HepG2 (cell line): ENCODE measurements around the gene LGALS1. TPM values are rescaled to one million over a fixed set of nuclear protein-coding genes. Genes with fewer than 3 reads are reported as not detected.

Experiments used
- AGO2 ChIP-seq: fragments of 200-400 bp; formaldehyde crosslinking; optimal IDR thresholded peaks from 2 replicates; pipeline ENCODE3; 2017; ENCODE audit warnings: mild to moderate bottlenecking, low read depth, low read length, moderate library complexity
- ATF7 ChIP-seq, 2 experiments: fragments of 450-650 bp in 1 of 2; sonication (generic) in 1 of 2; formaldehyde crosslinking in 1 of 2; IDR thresholded peaks; 2 replicates each; pipeline versions ENCODE4 v1.4.0 to v1.6.1; 2016 to 2020; ENCODE audit warnings: antibody characterized with exemption in 1 of 2, mild to moderate bottlenecking in 1 of 2, missing genetic modification reagents in 1 of 2
- BORCS8-MEF2B ChIP-seq: sonication (generic); formaldehyde crosslinking; IDR thresholded peaks from 2 replicates; pipeline ENCODE4 v1.8.0; 2022; ENCODE audit warnings: mild to moderate bottlenecking, missing genetic modification reagents
- CTCF ChIP-seq: sonication (generic); formaldehyde crosslinking; IDR thresholded peaks from 2 replicates; pipeline ENCODE4 v1.5.0; 2020; ENCODE audit warnings: mild to moderate bottlenecking, missing genetic modification reagents, moderate library complexity
- FOXK1 ChIP-seq: sonication (generic); formaldehyde crosslinking; IDR thresholded peaks from 2 replicates; pipeline ENCODE4 v1.4.0; 2020; ENCODE audit warnings: low read depth, missing genetic modification reagents, borderline replicate concordance
- GPN1 ChIP-seq: sonication (generic); formaldehyde crosslinking; IDR thresholded peaks from 2 replicates; pipeline ENCODE4 v1.5.1; 2020; ENCODE audit warnings: missing genetic modification reagents, borderline replicate concordance
- HIVEP1 ChIP-seq: sonication (generic); formaldehyde crosslinking; IDR thresholded peaks from 2 replicates; pipeline ENCODE4 v1.4.0; 2020; ENCODE audit warnings: mild to moderate bottlenecking, missing genetic modification reagents
- MAZ ChIP-seq, 2 experiments: sonication (generic) in 1 of 2; formaldehyde crosslinking in 1 of 2; IDR thresholded peaks; 2 replicates each; pipeline versions ENCODE4 v1.5.0 to v1.6.1; 2012 to 2020; ENCODE audit warnings: low read depth in 2 of 2, mild to moderate bottlenecking in 2 of 2, borderline replicate concordance in 1 of 2, improper control_type of control experiment in 1 of 2, low read length in 1 of 2, missing genetic modification reagents in 1 of 2, moderate library complexity in 1 of 2
- NFYC ChIP-seq: IDR thresholded peaks from 2 replicates; pipeline ENCODE4 v1.6.1; 2016; ENCODE audit warnings: missing genetic modification reagents, missing compliant biosample characterization
- PHF20 ChIP-seq: sonication (generic); formaldehyde crosslinking; IDR thresholded peaks from 2 replicates; pipeline ENCODE4 v1.5.0; 2020; ENCODE audit warnings: mild to moderate bottlenecking, missing genetic modification reagents
- RBFOX2 ChIP-seq: fragments of 200-400 bp; formaldehyde crosslinking; IDR thresholded peaks from 2 replicates; pipeline ENCODE4 v1.6.1; 2017; ENCODE audit warnings: low read depth, mild to moderate bottlenecking, low read length
- RBM22 ChIP-seq: fragments of 200-400 bp; formaldehyde crosslinking; optimal IDR thresholded peaks from 2 replicates; pipeline ENCODE3; 2017; ENCODE audit warnings: mild to moderate bottlenecking, low read length, moderate library complexity
- SNAPC2 ChIP-seq: sonication (generic); formaldehyde crosslinking; IDR thresholded peaks from 2 replicates; pipeline ENCODE4 v1.8.1; 2022; ENCODE audit warnings: mild to moderate bottlenecking, missing genetic modification reagents
- SP1 ChIP-seq, 2 experiments: fragments of 450-650 bp in 1 of 2; sonication (generic) in 1 of 2; formaldehyde crosslinking in 1 of 2; IDR thresholded peaks; 2 replicates each; pipeline versions ENCODE4 v1.4.0 to v1.6.1; 2016 to 2020; ENCODE audit warnings: missing genetic modification reagents in 1 of 2
- STAG1 ChIP-seq: sonication (generic); formaldehyde crosslinking; IDR thresholded peaks from 2 replicates; pipeline ENCODE4 v1.4.0; 2020; ENCODE audit warnings: missing genetic modification reagents
- ZKSCAN5 ChIP-seq: sonication (generic); formaldehyde crosslinking; IDR thresholded peaks from 2 replicates; pipeline ENCODE4 v1.5.1; 2020; ENCODE audit warnings: mild to moderate bottlenecking, missing genetic modification reagents
- ZNF143 ChIP-seq: sonication (generic); formaldehyde crosslinking; IDR thresholded peaks from 2 replicates; pipeline ENCODE4 v1.4.0; 2020; ENCODE audit warnings: missing genetic modification reagents
- ZNF589 ChIP-seq: sonication (generic); formaldehyde crosslinking; conservative IDR thresholded peaks from 2 replicates; pipeline ENCODE4 v1.8.0; 2022; ENCODE audit warnings: mild to moderate bottlenecking, moderate library complexity, missing genetic modification reagents
- ZNF720 ChIP-seq: sonication (generic); formaldehyde crosslinking; IDR thresholded peaks from 2 replicates; pipeline ENCODE4 v1.4.0; 2020; ENCODE audit warnings: missing genetic modification reagents
- ZNF768 ChIP-seq: sonication (generic); formaldehyde crosslinking; IDR thresholded peaks from 2 replicates; pipeline ENCODE4 v1.4.0; 2020; ENCODE audit warnings: missing genetic modification reagents
- ZNF782 ChIP-seq: sonication (generic); formaldehyde crosslinking; IDR thresholded peaks from 2 replicates; pipeline ENCODE4 v1.4.0; 2020; ENCODE audit warnings: missing genetic modification reagents, mild to moderate bottlenecking, borderline replicate concordance
- ZSCAN12 ChIP-seq: sonication (generic); formaldehyde crosslinking; IDR thresholded peaks from 2 replicates; pipeline ENCODE4 v1.9.0; 2021; ENCODE audit warnings: mild to moderate bottlenecking, missing genetic modification reagents
- polyA plus RNA-seq, 8 experiments: library from polyadenylated mRNA; depleted of rRNA in 3 of 8; stranded (reverse) in 7 of 8; unstranded in 1 of 8; fragments of >200 nt; fragmentation: Illumina TruSeq in 4 of 8; extraction: Trizol in 4 of 8; gene quantifications; 2 replicates each; pipeline versions ENCODE4 v1.2.1 to v1.2.3, GENCODE V29; 2011 to 2016; ENCODE audit warnings: low read depth in 4 of 8, missing spikeins in 1 of 8, mixed read lengths in 1 of 8; ENCODE audit not compliant: insufficient read depth in 1 of 8
- total RNA-seq, 5 experiments: library from RNA; depleted of rRNA; stranded (reverse); fragments of >200 nt; fragmentation: Illumina TruSeq; extraction: Trizol; gene quantifications; 2 replicates each; pipeline ENCODE4 v1.2.3, GENCODE V29; 2016; ENCODE audit warnings: low read depth in 1 of 5
- TF ChIP-seq, protein P1 (sequence below): IDR thresholded peaks from 2 replicates; pipeline ENCODE4 v1.6.1; 2018; ENCODE audit warnings: missing genetic modification reagents, mild to moderate bottlenecking, missing compliant biosample characterization
- TF ChIP-seq, protein P2 (sequence below): sonication (generic); formaldehyde crosslinking; IDR thresholded peaks from 2 replicates; pipeline ENCODE4 v1.5.0; 2020; ENCODE audit warnings: mild to moderate bottlenecking, low read depth, missing genetic modification reagents, borderline replicate concordance
- TF ChIP-seq, protein P3 (sequence below): IDR thresholded peaks from 2 replicates; pipeline ENCODE4 v1.6.1; 2016; ENCODE audit warnings: control low read depth

The LGALS1 gene
- total and polyA plus RNA-seq, 2 of the 13 experiments (the other 11 are each of a cell fraction or from before 2014, with no cell fraction given), result 103 to 858 TPM

GRCh38 chr22:37726241-37726887 lies 50.9 kb downstream of the LGALS1 start (continued):
- TF ChIP-seq, protein P1, sequence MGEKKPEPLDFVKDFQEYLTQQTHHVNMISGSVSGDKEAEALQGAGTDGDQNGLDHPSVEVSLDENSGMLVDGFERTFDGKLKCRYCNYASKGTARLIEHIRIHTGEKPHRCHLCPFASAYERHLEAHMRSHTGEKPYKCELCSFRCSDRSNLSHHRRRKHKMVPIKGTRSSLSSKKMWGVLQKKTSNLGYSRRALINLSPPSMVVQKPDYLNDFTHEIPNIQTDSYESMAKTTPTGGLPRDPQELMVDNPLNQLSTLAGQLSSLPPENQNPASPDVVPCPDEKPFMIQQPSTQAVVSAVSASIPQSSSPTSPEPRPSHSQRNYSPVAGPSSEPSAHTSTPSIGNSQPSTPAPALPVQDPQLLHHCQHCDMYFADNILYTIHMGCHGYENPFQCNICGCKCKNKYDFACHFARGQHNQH (CRISPR knock-in tag), result no peak
- no peak for TF ChIP-seq SP1 (IDR thresholded peaks at IDR 0.05)
- TF ChIP-seq SP1 (CRISPR knock-in tag; IDR thresholded peaks at IDR 0.05), result no peak
- TF ChIP-seq ZNF768 (CRISPR knock-in tag), result peak; percentile 90
- TF ChIP-seq ZKSCAN5, result no peak
- TF ChIP-seq RBFOX2, result no peak
- TF ChIP-seq ZSCAN12 (CRISPR knock-in tag), result no peak
- TF ChIP-seq NFYC, result no peak
- no peak for TF ChIP-seq ZNF782 (CRISPR knock-in tag)
- no peak for TF ChIP-seq MAZ (IDR thresholded peaks at IDR 0.05; ENCODE audit: borderline replicate concordance, low read depth, low read length)
- TF ChIP-seq MAZ (CRISPR knock-in tag; IDR thresholded peaks at IDR 0.05; ENCODE audit: low read depth), result no peak
- TF ChIP-seq STAG1 (CRISPR knock-in tag), result peak; percentile 50
- no peak for TF ChIP-seq GPN1 (CRISPR knock-in tag)
- no peak for TF ChIP-seq ZNF589
- no peak for TF ChIP-seq ZNF720 (CRISPR knock-in tag)
- no peak for TF ChIP-seq HIVEP1
- no peak for TF ChIP-seq SNAPC2 (CRISPR knock-in tag)
- TF ChIP-seq, protein P2, sequence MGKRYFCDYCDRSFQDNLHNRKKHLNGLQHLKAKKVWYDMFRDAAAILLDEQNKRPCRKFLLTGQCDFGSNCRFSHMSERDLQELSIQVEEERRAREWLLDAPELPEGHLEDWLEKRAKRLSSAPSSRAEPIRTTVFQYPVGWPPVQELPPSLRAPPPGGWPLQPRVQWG (CRISPR knock-in tag), result no peak
- no peak for TF ChIP-seq BORCS8-MEF2B (CRISPR knock-in tag)
- TF ChIP-seq ZNF143 (CRISPR knock-in tag), result no peak
- no peak for TF ChIP-seq PHF20 (CRISPR knock-in tag)
- TF ChIP-seq CTCF (CRISPR knock-in tag), result peak; percentile 34
- TF ChIP-seq ATF7 (IDR thresholded peaks at IDR 0.05), result 0 out of 2 replicates have a peak, but pooled peaks have one; percentile 2
- TF ChIP-seq ATF7 (CRISPR knock-in tag; IDR thresholded peaks at IDR 0.05), result no peak
- TF ChIP-seq AGO2, result peak; percentile 45
- TF ChIP-seq, protein P3, sequence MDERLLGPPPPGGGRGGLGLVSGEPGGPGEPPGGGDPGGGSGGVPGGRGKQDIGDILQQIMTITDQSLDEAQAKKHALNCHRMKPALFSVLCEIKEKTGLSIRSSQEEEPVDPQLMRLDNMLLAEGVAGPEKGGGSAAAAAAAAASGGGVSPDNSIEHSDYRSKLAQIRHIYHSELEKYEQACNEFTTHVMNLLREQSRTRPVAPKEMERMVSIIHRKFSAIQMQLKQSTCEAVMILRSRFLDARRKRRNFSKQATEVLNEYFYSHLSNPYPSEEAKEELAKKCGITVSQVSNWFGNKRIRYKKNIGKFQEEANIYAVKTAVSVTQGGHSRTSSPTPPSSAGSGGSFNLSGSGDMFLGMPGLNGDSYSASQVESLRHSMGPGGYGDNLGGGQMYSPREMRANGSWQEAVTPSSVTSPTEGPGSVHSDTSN (CRISPR knock-in tag), result no peak
- TF ChIP-seq FOXK1 (CRISPR knock-in tag), result no peak
- no peak for TF ChIP-seq RBM22
